SU-DHL-6 (cell line): ENCODE data around the gene DMRT1.
A peak's percentile ranks its signal among the peaks of the same experiment; 100 is the strongest.

Source experiments
- H2AFZ ChIP-seq: fragments of 200-600 bp; sonication (generic); 2 replicates; pipeline ENCODE4 v1.6.1; 2014; ENCODE audit warnings: low read depth, mild to moderate bottlenecking, moderate library complexity, mixed read lengths, antibody characterized with exemption, low read length; ENCODE audit not compliant: severe bottlenecking
- H3F3A ChIP-seq: fragments of 200-600 bp; shearing (Covaris generic); 2 replicates; pipeline ENCODE4 v1.6.0; 2016; ENCODE audit warnings: antibody characterized with exemption, mild to moderate bottlenecking; ENCODE audit not compliant: insufficient read depth
- H3K27ac ChIP-seq: fragments of 200-600 bp; sonication (generic); 2 replicates; pipeline ENCODE4 v1.5.1; 2016; ENCODE audit warnings: low read depth, mild to moderate bottlenecking, low read length, moderate library complexity, mixed read lengths
- H3K27me3 ChIP-seq: fragments of 200-600 bp; sonication (generic), shearing (Covaris generic); 2 replicates; pipeline ENCODE4 v1.6.0; 2014; ENCODE audit warnings: mild to moderate bottlenecking, low read length
- H3K36me3 ChIP-seq: fragments of 200-600 bp; sonication (generic); 2 replicates; pipeline ENCODE4 v1.6.1; 2014; ENCODE audit warnings: mild to moderate bottlenecking, low read length, mixed read lengths
- H3K4me2 ChIP-seq: fragments of 300-600, 200-600 bp; shearing (Covaris generic), sonication (generic); 2 replicates; pipeline ENCODE4 v1.6.0; 2014; ENCODE audit warnings: low read length, low read depth, mild to moderate bottlenecking; ENCODE audit not compliant: poor library complexity, severe bottlenecking
- H3K4me3 ChIP-seq: fragments of 200-600 bp; sonication (generic); 2 replicates; pipeline ENCODE4 v1.5.1; 2014; ENCODE audit warnings: antibody characterized with exemption, low read length, mild to moderate bottlenecking, mixed read lengths; ENCODE audit not compliant: insufficient read depth, poor library complexity, severe bottlenecking
- H3K79me2 ChIP-seq: fragments of 200-600 bp; sonication (generic); 2 replicates; pipeline ENCODE4 v1.6.1; 2014; ENCODE audit warnings: mild to moderate bottlenecking, low read length, moderate library complexity; ENCODE audit not compliant: insufficient read depth
- H3K9ac ChIP-seq: fragments of 200-600 bp; sonication (generic); 2 replicates; pipeline ENCODE4 v1.7.0; 2014; ENCODE audit warnings: mild to moderate bottlenecking, low read length
- H3K9me2 ChIP-seq: fragments of 200-600 bp; sonication (generic); replicated peaks from 2 replicates; pipeline ENCODE4 v1.6.1; 2014; ENCODE audit warnings: low read length; ENCODE audit not compliant: insufficient read depth
- H3K9me3 ChIP-seq: fragments of 200-600 bp; sonication (generic); 2 replicates; pipeline ENCODE4 v1.6.1; 2014; ENCODE audit warnings: low read length, mixed read lengths; ENCODE audit not compliant: insufficient read depth
- H4K20me1 ChIP-seq: fragments of 200-600 bp; sonication (generic); 2 replicates; pipeline ENCODE4 v1.6.1; 2014; ENCODE audit warnings: low read depth, mild to moderate bottlenecking, antibody characterized with exemption, low read length, moderate library complexity, mixed read lengths
- CTCF ChIP-seq: fragments of 200-600 bp; sonication (generic); IDR thresholded peaks from one replicate; pipeline ENCODE4 v1.5.1; 2017; ENCODE audit warnings: antibody characterized with exemption, mild to moderate bottlenecking, low read length, moderate library complexity; ENCODE audit not compliant: insufficient read depth, poor library complexity, severe bottlenecking
- EZH2phosphoT487 ChIP-seq: fragments of 200-600 bp; sonication (generic), shearing (Covaris generic); conservative IDR thresholded peaks from 2 replicates; pipeline ENCODE4 v1.6.1; 2018; ENCODE audit warnings: mild to moderate bottlenecking, antibody characterized with exemption, low read length, moderate library complexity, mixed read lengths

The DMRT1 gene

DNA sequence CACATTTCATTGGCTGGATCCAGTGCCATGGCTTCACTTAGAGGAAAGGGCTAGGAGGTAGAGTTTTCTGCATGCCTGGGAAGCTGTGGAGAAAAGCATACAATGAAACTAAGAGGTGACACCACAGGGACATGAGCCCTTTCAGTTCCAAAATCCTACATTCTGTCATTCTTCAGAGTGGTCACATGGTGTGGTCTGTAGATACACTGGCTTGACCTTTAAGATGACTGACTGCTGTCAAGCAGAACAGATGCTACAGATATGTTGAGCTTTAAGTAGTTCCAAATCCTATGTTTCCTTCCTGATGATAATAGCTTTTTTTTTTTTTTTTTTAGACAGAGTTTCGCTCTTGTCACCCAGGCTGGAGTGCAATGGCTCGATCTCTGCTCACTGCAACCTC is 161.2 kb downstream of the DMRT1 start:
- no peaks in the 10 kb centered on the region for H4K20me1 ChIP-seq
- H3K27me3 ChIP-seq = no peaks in the 10 kb centered on the region
- no peaks in the 10 kb centered on the region for H3K36me3 ChIP-seq
- H3K27ac ChIP-seq = no peak overlapping the region
- no peak for TF ChIP-seq EZH2phosphoT487
- TF ChIP-seq CTCF = no peak
- H3K79me2 ChIP-seq = no peaks in the 10 kb centered on the region
- no peak overlapping the region for H2AFZ ChIP-seq
- no peak overlapping the region for H3K4me2 ChIP-seq
- peaks cover 10% of the 10 kb centered on the region for H3F3A ChIP-seq
- H3K9ac ChIP-seq = no peak overlapping the region
- H3K4me3 ChIP-seq = no peak overlapping the region
- H3K9me3 ChIP-seq = peaks cover 5% of the 10 kb centered on the region; the same call in 1 of the 2 replicates
- no peaks in the 10 kb centered on the region for H3K9me2 ChIP-seq

GRCh38 chr9:1005043-1005667 is 163.7 kb downstream of the DMRT1 start:
- no peak overlapping the region for H3K27ac ChIP-seq
- no peaks in the 10 kb centered on the region for H3K9me3 ChIP-seq
- H2AFZ ChIP-seq = peak overlapping the region; percentile 39
- H3F3A ChIP-seq = no peaks in the 10 kb centered on the region
- no peaks in the 10 kb centered on the region for H4K20me1 ChIP-seq
- H3K4me3 ChIP-seq = no peak overlapping the region
- H3K27me3 ChIP-seq = no peaks in the 10 kb centered on the region
- TF ChIP-seq EZH2phosphoT487 = no peak
- peak; percentile 67 for TF ChIP-seq CTCF
- no peaks in the 10 kb centered on the region for H3K36me3 ChIP-seq
- no peaks in the 10 kb centered on the region for H3K9me2 ChIP-seq
- no peaks in the 10 kb centered on the region for H3K79me2 ChIP-seq
- peak overlapping the region; percentile 11 for H3K4me2 ChIP-seq
- H3K9ac ChIP-seq = no peak overlapping the region

GRCh38 chr9:1007312-1007711 is 165.8 kb downstream of the DMRT1 start:
- no peaks in the 10 kb centered on the region for H3K79me2 ChIP-seq
- no peak overlapping the region for H3K4me3 ChIP-seq
- H3K4me2 ChIP-seq = no peak overlapping the region
- H3K9me3 ChIP-seq = no peaks in the 10 kb centered on the region
- no peak overlapping the region for H3K9ac ChIP-seq
- no peak overlapping the region for H2AFZ ChIP-seq
- no peaks in the 10 kb centered on the region for H3K36me3 ChIP-seq
- H3F3A ChIP-seq = no peaks in the 10 kb centered on the region
- H4K20me1 ChIP-seq = no peaks in the 10 kb centered on the region
- H3K27me3 ChIP-seq = no peaks in the 10 kb centered on the region
- no peak overlapping the region for H3K27ac ChIP-seq
- TF ChIP-seq EZH2phosphoT487 (no peak), CTCF (no peak)
- H3K9me2 ChIP-seq = no peaks in the 10 kb centered on the region
